Karpas-422 (cell line): ENCODE measurements around the gene ZSWIM9. TPM values are rescaled to one million over a fixed set of nuclear protein-coding genes. Genes with fewer than 3 reads are reported as not detected.
"Not testable (repeated sequence)": the region's sequence is repeated elsewhere in the genome, so short reads cannot be mapped to it uniquely, and the experiment has no call there.

ENCODE experiments used
- DNase-seq: peaks from one replicate; pipeline ENCODE4 v3.0.0-alpha.2; 2015
- H2AFZ ChIP-seq: fragments of 200-600 bp; sonication (generic); 2 replicates; pipeline ENCODE4 v1.6.1; 2014; ENCODE audit warnings: antibody characterized with exemption, low read length, mixed read lengths
- H3K27ac ChIP-seq: fragments of 200-600 bp; sonication (generic); 2 replicates; pipeline ENCODE4 v1.5.1; 2014; ENCODE audit warnings: mild to moderate bottlenecking, low read length, moderate library complexity
- H3K27me3 ChIP-seq: fragments of 200-600 bp; sonication (generic); 2 replicates; pipeline ENCODE4 v1.6.1; 2014; ENCODE audit warnings: low read length, mixed read lengths
- H3K36me3 ChIP-seq: fragments of 200-600 bp; sonication (generic); 2 replicates; pipeline ENCODE4 v1.6.1; 2014; ENCODE audit warnings: low read length, mixed read lengths; ENCODE audit not compliant: insufficient read depth
- H3K4me1 ChIP-seq: fragments of 200-600 bp; sonication (generic); 2 replicates; pipeline ENCODE4 v1.6.1; 2014; ENCODE audit warnings: mild to moderate bottlenecking, low read length, mixed read lengths
- H3K4me2 ChIP-seq: fragments of 200-600 bp; sonication (generic); 2 replicates; pipeline ENCODE4 v1.6.1; 2014; ENCODE audit warnings: low read length, low read depth, mild to moderate bottlenecking; ENCODE audit not compliant: poor library complexity, severe bottlenecking
- H3K4me3 ChIP-seq: fragments of 200-600 bp; sonication (generic); 2 replicates; pipeline ENCODE4 v1.5.1; 2014; ENCODE audit warnings: mild to moderate bottlenecking, antibody characterized with exemption, low read length, mixed read lengths
- H3K79me2 ChIP-seq: fragments of 200-600 bp; sonication (generic); 2 replicates; pipeline ENCODE4 v1.6.1; 2014; ENCODE audit warnings: mild to moderate bottlenecking, low read length, mixed read lengths
- H3K9ac ChIP-seq: fragments of 200-600 bp; sonication (generic); 2 replicates; pipeline ENCODE4 v1.6.0; 2014; ENCODE audit warnings: low read length
- H3K9me2 ChIP-seq: fragments of 200-600 bp; sonication (generic), shearing (Covaris generic); replicated peaks from 2 replicates; pipeline ENCODE4 v1.6.0; 2014; ENCODE audit warnings: mild to moderate bottlenecking, low read length, moderate library complexity; ENCODE audit not compliant: insufficient read depth
- H3K9me3 ChIP-seq: fragments of 300-700, 200-600 bp; sonication (generic); 2 replicates; pipeline ENCODE4 v1.6.1; 2014; ENCODE audit warnings: low read length, mixed read lengths
- H4K20me1 ChIP-seq: fragments of 200-600 bp; sonication (generic); 2 replicates; pipeline ENCODE4 v1.6.1; 2014; ENCODE audit warnings: mild to moderate bottlenecking, antibody characterized with exemption, low read length, low read depth; ENCODE audit not compliant: insufficient read depth
- total RNA-seq: library from RNA; depleted of rRNA; stranded (reverse); fragments of >200 nt; shearing (Covaris generic); gene quantifications from 2 replicates; pipeline ENCODE4 v1.2.3, GENCODE V29; 2014; ENCODE audit warnings: low replicate concordance

ZSWIM9 gene
- total RNA-seq, 1 experiment from 2014 or later, result 2.3 TPM

GRCh38 chr19:48237057-48237456 is 66.6 kb downstream of the ZSWIM9 start:
- Histone ChIP-seq H3K36me3 (peaks cover 36% of the 10 kb centered on the region), H3K9me3 (no peaks in the 10 kb centered on the region), H3K27me3 (no peaks in the 10 kb centered on the region), H3K4me1 (no peaks in the 10 kb centered on the region), H3K9ac (no peak overlapping the region), H3K27ac (no peak overlapping the region), H3K4me2 (no peak overlapping the region), H3K4me3 (no peak overlapping the region), H3K79me2 (no peaks in the 10 kb centered on the region), H4K20me1 (no peaks in the 10 kb centered on the region), H2AFZ (no peak overlapping the region), H3K9me2 (no peaks in the 10 kb centered on the region)
- DNase-seq, result no peak

- Histone ChIP-seq H3K9me2 (no peaks in the 10 kb centered on the region), H2AFZ (no peak overlapping the region), H3K36me3 (peaks cover 28% of the 10 kb centered on the region), H3K27ac (no peak overlapping the region), H3K4me3 (no peak overlapping the region), H3K9me3 (no peaks in the 10 kb centered on the region), H3K4me1 (no peaks in the 10 kb centered on the region), H3K27me3 (no peaks in the 10 kb centered on the region), H3K4me2 (no peak overlapping the region), H3K9ac (no peak overlapping the region), H4K20me1 (no peaks in the 10 kb centered on the region), H3K79me2 (peaks cover 3% of the 10 kb centered on the region)
- DNase-seq, result no peak
Observed at GRCh38 chr19:48239120-48239519, 68.6 kb downstream of the ZSWIM9 start.

- no peaks in the 10 kb centered on the region for H4K20me1 ChIP-seq
- H3K4me2 ChIP-seq, result no peak overlapping the region
- no peak overlapping the region for H3K4me3 ChIP-seq
- H2AFZ ChIP-seq, result no peak overlapping the region
- no peaks in the 10 kb centered on the region for H3K9me2 ChIP-seq
- no peak overlapping the region for H3K27ac ChIP-seq
- peaks cover 28% of the 10 kb centered on the region for H3K36me3 ChIP-seq
- DNase-seq, result no peak
- peaks cover 8% of the 10 kb centered on the region for H3K79me2 ChIP-seq
- no peaks in the 10 kb centered on the region for H3K27me3 ChIP-seq
- H3K9ac ChIP-seq, result no peak overlapping the region
- no peaks in the 10 kb centered on the region for H3K4me1 ChIP-seq
- H3K9me3 ChIP-seq, result no peaks in the 10 kb centered on the region
Observed at GRCh38 chr19:48239582-48240141, 69.2 kb downstream of the ZSWIM9 start.

GRCh38 chr19:48241771-48242170 is 71.3 kb downstream of the ZSWIM9 start:
- H3K27me3 ChIP-seq, H3K27ac ChIP-seq, H2AFZ ChIP-seq, H3K9me2 ChIP-seq, H3K9me3 ChIP-seq, H3K4me1 ChIP-seq, H3K4me3 ChIP-seq, DNase-seq, H4K20me1 ChIP-seq, H3K9ac ChIP-seq, H3K4me2 ChIP-seq: not testable (repeated sequence)
- Histone ChIP-seq H3K36me3 (peaks cover 25% of the 10 kb centered on the region), H3K79me2 (peaks cover 26% of the 10 kb centered on the region)

GRCh38 chr19:48244281-48244680 is 73.8 kb downstream of the ZSWIM9 start:
- Histone ChIP-seq H3K27me3 (no peaks in the 10 kb centered on the region), H3K4me2 (no peak overlapping the region), H3K36me3 (peaks cover 33% of the 10 kb centered on the region), H2AFZ (no peak overlapping the region), H3K79me2 (peaks cover 46% of the 10 kb centered on the region), H3K9me3 (no peaks in the 10 kb centered on the region), H3K9ac (no peak overlapping the region), H3K4me3 (no peak overlapping the region), H3K4me1 (no peaks in the 10 kb centered on the region), H3K9me2 (no peaks in the 10 kb centered on the region), H3K27ac (no peak overlapping the region; the same call in 1 of the 2 replicates), H4K20me1 (no peaks in the 10 kb centered on the region)
- DNase-seq, result peak; percentile 49

GRCh38 chr19:48246101-48246500 is 75.6 kb downstream of the ZSWIM9 start:
- Histone ChIP-seq H3K4me1 (peaks cover 18% of the 10 kb centered on the region), H3K4me2 (no peak overlapping the region), H3K79me2 (peaks cover 63% of the 10 kb centered on the region)

GRCh38 chr19:48247212-48247611 is 76.7 kb downstream of the ZSWIM9 start:
- no peak for DNase-seq
- no peaks in the 10 kb centered on the region for H3K9me3 ChIP-seq
- peaks cover 73% of the 10 kb centered on the region for H3K79me2 ChIP-seq
- no peaks in the 10 kb centered on the region for H4K20me1 ChIP-seq
- no peak overlapping the region for H2AFZ ChIP-seq
- no peak overlapping the region for H3K4me2 ChIP-seq
- no peak overlapping the region for H3K9ac ChIP-seq
- H3K4me1 ChIP-seq, result peaks cover 29% of the 10 kb centered on the region
- peaks cover 27% of the 10 kb centered on the region for H3K36me3 ChIP-seq
- H3K4me3 ChIP-seq, result no peak overlapping the region
- no peak overlapping the region for H3K27ac ChIP-seq
- no peaks in the 10 kb centered on the region for H3K9me2 ChIP-seq
- no peaks in the 10 kb centered on the region for H3K27me3 ChIP-seq

More at GRCh38 chr19:48246101-48246500, 75.6 kb downstream of the ZSWIM9 start:
- Histone ChIP-seq H2AFZ (no peak overlapping the region), H3K9me3 (no peaks in the 10 kb centered on the region), H3K9ac (no peak overlapping the region), H3K27me3 (no peaks in the 10 kb centered on the region), H3K9me2 (no peaks in the 10 kb centered on the region), H3K4me3 (no peak overlapping the region), H3K36me3 (peaks cover 27% of the 10 kb centered on the region), H4K20me1 (no peaks in the 10 kb centered on the region), H3K27ac (no peak overlapping the region)
- no peak for DNase-seq
